SW480 (cell line): ENCODE data around the gene NTNG2.

Source experiments
- DNase-seq: peaks from one replicate; pipeline ENCODE4 v3.0.0-alpha.2; 2016; ENCODE audit warnings: low spot score

The NTNG2 gene

DNA sequence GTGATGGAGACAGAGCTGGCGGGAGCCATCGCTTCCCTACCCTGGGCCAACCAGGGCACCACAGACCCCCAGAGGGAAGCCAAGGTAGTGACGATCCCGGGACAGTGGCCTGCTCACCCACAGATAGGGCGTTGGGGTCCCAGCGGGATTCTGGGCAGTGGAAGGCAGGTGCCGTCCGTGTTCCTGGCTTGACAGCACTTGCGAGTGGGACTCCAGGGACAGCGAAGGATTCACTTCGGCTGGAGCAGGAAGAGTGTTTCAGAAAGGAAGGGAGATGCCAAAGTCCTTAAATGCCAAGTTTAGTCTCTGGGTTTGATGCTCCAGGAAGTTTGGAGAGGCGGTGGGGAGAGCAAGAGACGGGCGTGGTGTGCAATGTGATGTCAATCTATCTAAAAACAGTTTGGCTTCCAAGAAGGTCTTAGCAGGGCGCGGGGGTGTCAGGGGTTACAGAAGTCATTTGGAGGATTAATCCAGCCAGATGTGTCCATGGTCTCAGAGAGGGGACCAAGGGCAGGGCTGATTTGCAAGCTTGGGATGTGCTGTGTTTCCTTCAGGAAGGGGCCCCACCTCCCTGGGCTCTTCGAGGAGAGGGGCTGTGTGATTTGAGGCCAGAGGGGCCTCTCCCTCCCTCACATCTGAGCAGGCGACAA is 74.9 kb downstream of the NTNG2 start:
- DNase-seq: no peak

DNA sequence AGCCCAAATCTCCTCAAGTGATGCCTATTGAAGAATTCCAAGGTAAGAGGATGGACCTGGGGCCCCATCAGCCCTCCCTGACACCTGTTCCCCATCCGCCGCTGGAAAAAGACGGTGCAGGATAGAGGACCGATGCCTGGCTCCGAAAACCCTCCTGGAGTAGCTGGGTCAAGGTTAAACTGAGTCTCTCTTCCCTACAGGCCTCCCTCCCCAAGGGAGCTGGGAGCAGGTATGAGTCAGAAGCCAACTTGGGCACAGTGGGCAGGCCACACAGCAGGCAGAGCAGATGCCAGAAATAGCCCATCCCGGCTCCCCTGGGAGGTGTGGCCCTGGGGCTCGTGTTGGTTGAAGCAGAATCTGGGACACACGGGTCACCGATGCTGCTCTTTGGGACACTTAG is 75.6 kb downstream of the NTNG2 start:
- peak; percentile 57 for DNase-seq

DNA sequence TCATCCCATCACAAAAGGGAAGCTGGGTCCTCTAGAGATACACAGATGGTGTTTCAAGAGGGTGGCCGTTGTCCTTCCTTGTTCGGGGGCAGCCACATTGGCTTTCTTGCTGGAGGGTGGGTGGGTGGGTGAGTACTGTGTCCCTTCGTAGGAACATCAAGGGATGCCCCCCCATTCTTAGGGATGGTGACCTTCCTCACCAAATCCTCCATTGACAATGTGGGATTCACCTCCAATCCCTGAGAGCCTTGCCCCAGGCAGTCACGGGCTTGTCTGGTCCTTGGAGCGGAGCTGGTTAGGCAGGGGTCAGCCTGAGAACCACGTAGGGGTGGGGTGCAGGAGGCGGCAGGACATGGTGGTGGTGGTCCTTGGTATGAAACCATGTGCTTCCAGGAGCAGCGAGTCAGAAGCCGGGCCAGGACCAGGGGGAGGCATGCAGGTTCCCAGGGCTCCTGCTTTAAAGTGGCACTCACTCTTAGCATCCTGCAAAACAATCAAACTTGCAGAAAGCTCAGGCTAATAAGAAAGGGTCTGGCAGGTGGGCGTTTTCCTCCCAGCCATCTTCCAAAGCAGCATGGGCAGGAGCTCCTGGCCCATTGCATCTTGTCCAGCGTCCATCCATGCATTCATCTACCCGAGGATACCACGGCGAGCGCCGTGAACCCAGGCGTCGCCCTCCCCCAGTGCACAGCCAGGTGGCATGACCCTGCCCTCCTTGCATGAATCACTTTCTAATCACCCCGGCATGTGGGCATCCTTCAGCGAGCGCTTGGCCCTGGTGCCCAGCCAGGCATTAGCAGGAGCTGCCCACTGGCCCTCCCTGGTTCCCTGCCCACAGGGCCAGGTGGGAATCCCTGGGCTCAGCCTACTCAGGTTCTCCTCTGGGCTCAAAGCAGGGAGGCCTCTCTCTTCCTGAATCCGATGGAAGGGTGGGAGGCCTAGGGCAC is 76.4 kb downstream of the NTNG2 start:
- DNase-seq: no peak

DNA sequence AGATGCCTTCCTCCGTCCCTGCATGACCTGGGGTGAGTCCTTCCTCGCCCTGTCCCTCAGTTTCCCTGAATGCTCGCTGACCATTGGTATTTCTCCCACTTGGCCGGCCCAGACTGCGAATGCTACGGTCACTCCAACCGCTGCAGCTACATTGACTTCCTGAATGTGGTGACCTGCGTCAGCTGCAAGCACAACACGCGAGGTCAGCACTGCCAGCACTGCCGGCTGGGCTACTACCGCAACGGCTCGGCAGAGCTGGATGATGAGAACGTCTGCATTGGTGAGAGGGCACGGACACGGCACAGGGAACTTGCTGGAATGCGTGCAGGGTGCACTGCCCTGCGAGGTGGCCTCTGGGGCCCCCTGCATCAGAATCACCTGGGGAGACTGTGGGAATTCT is 77.1 kb downstream of the NTNG2 start:
- DNase-seq: no peak

DNA sequence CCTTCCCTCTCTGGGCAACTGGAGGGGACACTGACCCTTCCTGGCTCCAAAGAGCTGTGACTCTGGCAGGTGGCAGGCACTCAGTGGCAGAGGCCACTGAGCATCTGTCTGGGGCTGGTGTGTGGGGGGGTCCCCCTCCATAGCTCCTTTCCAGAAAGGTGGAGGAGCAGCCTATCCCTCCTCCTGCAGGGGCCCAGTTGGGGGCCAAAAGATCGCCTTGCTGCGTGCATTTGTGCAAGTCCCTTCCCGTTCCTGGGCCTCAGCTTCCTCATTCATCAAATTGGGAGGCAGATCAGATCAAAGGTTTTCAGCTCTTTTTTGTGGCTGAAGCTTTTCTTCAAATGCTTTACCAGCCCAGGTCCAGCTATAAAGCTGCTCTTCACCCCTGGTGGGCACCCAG is 77.7 kb downstream of the NTNG2 start:
- DNase-seq: peak; percentile 48

DNA sequence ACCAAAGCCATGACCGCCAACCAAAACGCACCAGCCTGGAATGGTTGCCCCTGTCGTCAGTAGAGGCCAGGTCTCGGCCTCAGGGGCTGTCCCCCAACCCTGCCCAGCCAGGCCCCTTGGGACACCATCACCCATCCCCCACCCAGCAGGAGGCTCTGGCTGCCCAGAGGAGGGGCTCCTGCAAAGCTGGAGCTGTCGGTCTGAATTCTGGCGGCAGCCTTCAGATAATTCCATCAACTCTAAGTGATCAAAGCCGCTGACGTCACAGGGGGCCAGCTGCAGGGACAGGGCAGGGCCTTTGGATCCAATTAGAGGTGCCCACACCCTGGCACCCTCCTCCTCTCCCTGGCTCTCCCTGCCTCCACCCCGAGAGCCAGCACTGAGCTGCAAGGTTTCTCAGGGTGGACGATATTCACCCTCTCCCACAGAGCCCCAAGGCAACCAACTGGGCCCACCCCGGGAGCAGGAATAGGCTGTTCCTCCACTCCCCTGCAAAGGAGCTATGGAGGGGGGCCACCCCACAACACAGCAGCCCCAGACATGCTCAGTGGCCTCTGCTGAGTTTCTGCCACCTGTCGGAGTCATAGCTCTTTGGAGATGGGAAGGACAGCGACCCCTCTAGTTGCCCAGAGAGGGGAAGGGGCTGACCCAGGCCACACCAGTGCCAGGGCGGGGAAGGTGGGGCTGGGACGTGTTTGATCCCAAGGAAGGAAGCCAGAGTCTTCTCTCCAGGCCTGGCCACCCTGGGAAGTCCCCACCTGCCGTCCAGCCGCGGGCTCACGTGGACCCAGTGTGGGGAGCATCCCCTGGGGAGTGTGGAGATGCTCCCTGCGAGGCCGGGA is 78.4 kb downstream of the NTNG2 start:
- DNase-seq: peak; percentile 81

DNA sequence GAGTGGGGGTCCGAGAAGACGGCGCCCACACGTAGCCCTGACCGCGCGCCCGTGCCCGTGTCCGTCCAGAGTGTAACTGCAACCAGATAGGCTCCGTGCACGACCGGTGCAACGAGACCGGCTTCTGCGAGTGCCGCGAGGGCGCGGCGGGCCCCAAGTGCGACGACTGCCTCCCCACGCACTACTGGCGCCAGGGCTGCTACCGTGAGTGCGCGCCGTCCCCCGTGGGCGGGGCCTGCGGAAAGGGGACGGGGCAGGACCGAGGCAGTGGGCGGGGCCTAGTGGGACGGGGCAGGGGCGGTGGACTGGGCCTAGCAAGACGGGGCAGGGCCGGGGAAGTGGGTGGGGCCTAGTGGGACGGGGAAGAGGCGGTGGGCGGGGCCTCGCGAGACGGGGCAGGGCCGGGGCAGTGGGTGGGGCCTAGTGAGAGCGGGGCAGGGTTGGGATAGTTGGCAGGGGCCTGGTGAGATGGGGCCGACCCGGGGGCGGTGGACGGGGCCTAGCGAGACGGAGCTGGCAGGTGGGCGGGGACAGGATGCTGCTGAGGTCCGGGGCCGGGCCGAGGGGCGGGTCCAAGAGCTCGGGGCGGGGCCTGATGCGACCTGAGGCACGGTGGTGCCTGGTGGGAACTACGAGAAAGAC is 79.1 kb downstream of the NTNG2 start:
- DNase-seq: peak; percentile 95

DNA sequence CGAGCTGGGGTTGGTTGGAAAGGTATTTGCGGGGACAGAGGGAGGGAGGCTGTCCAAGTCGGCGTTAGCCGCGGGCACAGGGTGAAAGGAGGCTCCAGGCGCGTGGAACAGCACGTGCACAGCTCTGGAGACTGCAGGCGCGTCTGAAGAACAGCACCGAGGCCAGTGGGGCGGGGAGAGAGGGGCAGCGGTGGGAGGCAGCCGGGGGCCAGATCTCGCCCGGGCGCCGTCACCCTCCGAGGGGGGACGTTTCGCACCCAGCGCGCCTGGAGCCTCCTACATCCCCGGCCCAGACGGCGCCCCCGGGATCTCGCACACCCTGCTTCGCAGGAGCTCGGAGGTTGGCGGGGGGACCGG is 79.6 kb downstream of the NTNG2 start:
- no peak for DNase-seq

DNA sequence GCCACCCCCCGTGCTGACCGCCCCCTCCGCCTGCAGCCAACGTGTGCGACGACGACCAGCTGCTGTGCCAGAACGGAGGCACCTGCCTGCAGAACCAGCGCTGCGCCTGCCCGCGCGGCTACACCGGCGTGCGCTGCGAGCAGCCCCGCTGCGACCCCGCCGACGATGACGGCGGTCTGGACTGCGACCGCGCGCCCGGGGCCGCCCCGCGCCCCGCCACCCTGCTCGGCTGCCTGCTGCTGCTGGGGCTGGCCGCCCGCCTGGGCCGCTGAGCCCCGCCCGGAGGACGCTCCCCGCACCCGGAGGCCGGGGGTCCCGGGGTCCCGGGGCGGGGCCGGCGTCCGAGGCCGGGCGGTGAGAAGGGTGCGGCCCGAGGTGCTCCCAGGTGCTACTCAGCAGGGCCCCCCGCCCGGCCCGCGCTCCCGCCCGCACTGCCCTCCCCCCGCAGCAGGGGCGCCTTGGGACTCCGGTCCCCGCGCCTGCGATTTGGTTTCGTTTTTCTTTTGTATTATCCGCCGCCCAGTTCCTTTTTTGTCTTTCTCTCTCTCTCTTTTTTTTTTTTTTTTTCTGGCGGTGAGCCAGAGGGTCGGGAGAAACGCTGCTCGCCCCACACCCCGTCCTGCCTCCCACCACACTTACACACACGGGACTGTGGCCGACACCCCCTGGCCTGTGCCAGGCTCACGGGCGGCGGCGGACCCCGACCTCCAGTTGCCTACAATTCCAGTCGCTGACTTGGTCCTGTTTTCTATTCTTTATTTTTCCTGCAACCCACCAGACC is 80.2 kb downstream of the NTNG2 start:
- DNase-seq: no peak

DNA sequence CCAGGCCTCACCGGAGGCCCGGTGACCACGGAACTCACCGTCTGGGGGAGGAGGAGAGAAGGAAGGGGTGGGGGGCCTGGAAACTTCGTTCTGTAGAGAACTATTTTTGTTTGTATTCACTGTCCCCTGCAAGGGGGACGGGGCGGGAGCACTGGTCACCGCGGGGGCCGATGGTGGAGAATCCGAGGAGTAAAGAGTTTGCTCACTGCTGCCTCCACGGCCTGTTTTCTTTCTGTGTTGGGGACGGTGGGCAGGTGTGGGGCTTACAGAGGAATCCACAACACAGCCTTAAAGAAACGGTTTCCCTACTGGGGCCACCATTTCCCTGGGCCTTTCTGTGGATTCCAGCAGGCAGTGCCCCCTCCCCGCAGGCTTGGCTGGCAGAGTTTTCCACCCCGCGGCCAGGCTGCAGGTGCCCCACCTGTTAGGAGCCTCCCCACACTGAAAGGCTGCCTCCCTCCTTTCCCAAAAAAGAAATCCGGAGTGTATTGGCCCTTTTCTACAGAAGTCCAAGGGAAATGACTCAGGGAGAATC is 80.8 kb downstream of the NTNG2 start:
- DNase-seq: no peak

DNA sequence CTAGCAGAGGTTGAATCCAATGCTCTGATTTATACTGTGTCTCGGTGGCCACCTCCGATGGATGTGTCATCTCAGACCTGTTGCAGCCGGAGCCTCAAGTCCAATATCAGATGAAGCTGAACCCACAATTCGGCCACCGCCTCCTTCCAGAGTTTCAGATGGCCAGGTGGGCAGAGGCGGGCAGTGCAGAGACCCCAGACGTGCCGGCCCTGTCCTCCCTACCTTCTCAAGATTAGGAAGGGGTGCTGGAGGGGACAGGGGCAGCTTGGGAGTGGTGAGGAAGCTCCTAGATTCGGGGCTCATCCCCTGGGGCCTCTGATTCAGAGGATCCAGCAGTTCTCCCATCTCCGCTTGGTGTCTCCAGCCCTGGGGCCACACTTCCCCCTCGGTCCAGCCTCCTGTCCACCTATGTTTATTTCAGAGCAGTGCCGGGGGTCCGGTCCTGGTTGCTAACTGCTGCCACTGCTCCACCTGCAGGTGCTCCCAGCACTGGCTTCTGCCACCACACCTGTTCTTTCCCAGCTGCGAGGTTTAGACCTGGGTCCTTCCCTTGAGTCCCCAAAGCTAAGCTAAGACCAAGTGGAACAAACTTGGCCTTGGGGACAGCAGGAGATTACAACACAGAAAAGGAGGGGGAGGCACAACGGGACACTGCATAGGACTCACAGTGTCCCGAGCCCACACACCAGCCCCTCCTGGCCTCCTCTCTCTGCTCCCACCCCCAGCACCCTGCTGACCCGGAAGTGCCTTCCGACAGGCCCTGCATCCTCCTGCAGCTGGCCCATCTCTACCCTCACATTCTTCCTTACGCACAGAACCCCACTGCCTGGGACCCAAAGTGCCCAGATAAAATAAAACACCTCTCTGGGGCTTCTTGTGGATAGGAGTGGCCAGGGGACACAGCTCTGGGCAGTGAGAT is 81.6 kb downstream of the NTNG2 start:
- no peak for DNase-seq

DNA sequence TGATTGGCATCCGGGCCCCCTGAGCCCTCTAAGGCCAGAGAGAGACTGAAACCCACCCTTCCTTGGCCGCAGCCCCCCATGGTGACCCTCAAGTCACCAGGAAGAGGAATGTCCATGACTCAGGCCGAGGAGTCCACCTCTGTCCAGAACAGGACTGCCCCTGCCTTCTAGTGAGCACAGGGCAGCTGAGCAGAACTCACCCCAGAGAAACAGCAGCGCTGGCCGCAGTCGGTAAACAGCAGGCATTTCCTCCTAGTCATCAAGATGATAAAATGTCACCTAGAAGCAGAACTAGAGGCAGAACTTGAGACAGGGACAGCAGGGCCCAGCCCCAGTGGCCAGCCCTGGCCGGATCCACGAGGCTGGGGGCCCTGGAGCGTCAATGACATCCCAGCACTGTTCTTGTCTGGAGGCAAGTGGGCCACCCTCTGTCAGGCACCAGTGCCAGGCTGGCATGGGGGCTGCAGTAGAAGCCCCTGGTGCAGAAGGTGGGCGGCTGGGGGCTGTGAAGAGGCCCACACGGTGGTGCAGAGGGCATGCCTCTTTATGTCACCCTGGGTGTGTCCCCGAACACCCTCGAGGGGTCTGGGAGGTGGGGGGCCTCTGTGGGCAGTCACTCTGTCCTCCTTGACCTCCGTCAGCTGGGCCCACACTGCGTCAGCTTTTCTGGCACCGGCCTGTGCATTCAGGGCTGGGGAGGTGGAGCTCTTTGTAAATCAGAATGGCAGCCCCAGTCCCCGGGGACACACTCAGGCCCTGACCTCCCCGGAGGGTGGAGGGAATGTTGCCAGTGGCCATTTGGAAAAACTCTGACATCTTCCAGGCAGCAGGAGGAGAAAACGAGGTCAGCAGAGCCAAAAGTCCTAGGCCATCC is 83.0 kb downstream of the NTNG2 start:
- no peak for DNase-seq

DNA sequence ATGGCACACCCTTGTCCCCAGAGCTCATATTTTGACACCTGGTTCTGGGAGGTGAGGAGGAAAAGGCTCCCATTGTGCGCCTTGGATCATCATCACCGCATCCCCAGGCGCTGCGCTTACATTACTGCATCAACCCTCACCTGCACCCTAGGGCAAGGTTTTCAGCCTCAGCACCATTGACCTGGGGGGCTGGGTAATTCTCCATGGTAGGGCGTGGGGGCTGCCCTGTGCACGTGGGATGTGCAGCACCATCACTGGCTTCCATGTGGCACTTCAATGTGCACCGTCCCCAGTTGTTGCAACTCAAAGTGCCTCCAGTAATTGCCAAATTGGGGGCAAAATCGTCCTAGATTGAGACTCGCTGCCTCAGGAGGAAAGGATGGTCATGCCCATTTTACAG is 83.6 kb downstream of the NTNG2 start:
- no peak for DNase-seq

DNA sequence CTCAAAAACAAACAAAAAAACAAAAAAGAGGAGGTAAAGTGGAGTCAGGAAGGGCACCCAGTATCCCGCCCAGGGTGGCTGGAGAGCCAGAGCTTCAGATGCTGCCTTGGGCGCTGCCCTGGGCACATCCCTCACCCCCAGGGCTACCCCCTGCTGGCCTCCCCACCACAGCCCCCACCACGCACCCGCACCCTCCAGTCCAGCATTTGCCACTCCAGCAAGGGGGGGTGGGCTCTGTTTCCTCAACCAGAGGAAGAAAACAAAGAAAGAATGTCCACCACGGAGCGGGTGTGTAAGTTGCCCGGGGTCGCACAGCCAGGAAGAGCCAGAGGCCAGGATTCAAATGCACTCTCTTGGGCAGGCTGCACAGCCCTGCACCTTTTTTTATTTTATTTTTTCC is 86.1 kb downstream of the NTNG2 start:
- DNase-seq: no peak

DNA sequence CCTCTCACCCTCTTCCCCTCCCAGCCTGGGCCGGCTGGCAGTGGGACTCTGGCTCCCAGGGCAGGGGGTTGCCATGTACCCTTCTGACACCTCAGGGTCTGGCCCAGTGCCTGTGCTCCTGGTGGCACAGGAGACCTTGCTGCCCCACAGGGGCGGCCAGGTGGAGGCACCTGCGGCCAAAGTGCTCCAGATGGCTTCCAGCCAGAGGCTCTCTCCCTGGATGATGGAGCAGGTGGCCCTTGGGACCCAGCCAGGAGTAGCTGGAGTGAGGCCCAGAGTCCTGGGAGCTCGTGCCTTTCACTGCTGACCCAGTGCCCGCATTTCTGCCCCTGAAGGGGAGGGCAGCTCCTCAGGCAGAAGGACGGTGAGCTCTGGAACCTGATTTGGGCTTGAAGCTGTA is 87.3 kb downstream of the NTNG2 start:
- no peak for DNase-seq

DNA sequence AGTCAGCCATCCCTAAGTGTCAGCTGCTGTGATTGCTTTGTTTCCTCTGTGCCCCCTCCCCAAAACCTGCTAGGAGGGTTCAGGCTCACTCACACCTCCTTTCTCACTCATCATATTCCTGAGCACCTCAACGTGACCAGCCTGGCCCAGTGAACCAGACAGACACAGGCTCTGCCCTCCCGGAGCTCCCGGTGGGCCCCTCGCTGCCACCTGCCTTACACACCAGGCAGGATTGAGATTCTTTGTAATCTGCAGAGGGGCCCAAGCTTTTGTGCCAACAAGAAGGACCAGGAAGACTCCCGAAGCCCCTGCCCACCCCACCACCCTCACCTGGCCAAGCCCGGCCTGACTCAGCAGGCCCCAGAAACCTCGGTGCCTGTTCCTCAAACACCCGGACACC is 87.8 kb downstream of the NTNG2 start:
- no peak for DNase-seq

DNA sequence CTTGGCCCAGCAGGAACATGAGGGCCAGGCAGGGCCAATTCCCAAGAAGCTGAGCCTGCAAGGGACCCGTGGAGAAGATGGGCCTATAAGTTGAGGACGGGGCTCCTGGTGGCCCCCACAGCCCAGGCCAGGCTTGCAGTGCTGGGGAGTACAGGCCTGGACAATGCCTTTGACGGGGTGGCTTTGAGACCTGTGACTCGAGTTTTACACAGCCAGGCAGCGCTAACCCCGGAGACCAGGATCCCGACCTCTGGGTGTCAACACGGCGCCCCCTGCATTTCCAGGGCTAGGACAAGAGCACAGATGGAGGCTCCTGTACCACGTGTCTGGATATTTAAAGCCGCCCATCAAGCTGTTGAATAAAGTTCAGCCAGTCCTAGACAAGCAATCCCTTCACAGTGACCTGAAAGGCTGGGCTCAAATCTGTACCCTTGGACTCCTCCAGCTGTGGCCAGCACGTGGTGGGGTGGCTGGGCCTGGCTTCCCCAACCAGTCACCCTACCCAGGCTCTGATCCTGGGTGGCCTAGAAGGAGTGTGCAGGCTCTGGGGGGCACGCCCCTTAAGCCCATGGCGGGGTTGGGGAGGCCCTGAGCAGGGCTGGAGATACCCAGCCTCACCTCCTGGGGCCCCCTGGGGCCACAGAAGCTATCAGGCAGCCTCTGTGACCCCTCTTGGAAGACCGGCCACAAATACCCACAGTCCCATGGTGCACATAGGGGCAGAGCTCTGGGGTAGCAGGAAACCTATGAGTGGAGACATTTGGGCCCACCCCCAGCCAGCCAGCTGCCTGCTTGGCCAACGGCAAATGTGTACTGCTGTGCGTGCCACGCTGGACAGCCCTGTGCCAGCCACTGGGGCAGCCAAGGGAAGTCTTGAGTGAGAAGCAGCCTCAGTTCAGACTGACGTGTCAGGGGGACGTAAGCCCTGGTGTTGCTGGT is 88.7 kb downstream of the NTNG2 start:
- no peak for DNase-seq

DNA sequence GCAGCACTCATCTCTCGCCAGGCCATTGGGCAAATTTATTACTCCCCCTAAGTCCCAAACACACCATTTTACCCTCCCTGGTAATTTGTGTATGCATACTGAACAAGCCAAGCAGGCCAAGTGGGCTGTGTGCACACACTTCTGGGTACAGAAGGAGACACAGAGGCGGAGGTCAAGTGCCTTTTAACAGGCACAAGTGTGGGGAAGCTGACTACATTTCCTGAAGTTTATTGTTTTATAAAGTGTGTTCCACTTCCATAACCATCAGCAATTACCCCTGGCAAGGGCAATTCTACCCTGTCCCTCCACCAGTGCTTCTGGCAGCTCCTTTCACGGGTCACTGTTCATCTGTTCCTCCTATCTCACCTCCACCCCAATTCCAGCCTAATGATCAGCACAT is 99.0 kb downstream of the NTNG2 start:
- no peak for DNase-seq
